Psoas muscle (tissue), 8 donors: Measurements from ENCODE around the gene FOS. TPM values are rescaled to one million over a fixed set of nuclear protein-coding genes. Genes with fewer than 3 reads are reported as not detected.
"Not testable (repeated sequence)": the region's sequence is repeated elsewhere in the genome, so short reads cannot be mapped to it uniquely, and the experiment has no call there.

Source experiments
- ATAC-seq, 4 donors: fragments of 200-7000 bp; cut with Tn5 transposase; one replicate each; pipeline ENCODE4 v1.9.1; 2020; ENCODE audit warnings: moderate library complexity in 3 of 4, mild to moderate bottlenecking in 2 of 4
- DNase-seq, 2 donors: peaks; one replicate each; pipeline ENCODE4 v3.0.0-alpha.2; 2020
- H3K27ac ChIP-seq: fragments of 200-600 bp; one replicate; pipeline ENCODE4 v1.8.0; 2022
- H3K27me3 ChIP-seq, 3 donors: fragments of 200-600 bp in 1 of 3; one replicate each; pipeline versions ENCODE4 v1.6.1 to v1.8.0; 2013 to 2022; ENCODE audit warnings: low read length in 2 of 3, mild to moderate bottlenecking in 2 of 3, moderate library complexity in 1 of 3; ENCODE audit not compliant: insufficient read depth in 3 of 3
- H3K36me3 ChIP-seq, 2 donors: fragments of 200-600 bp in 1 of 2; one replicate each; pipeline versions ENCODE4 v1.6.1 to v1.8.0; 2013 to 2022; ENCODE audit warnings: low read depth in 1 of 2, mild to moderate bottlenecking in 1 of 2, moderate library complexity in 1 of 2; ENCODE audit not compliant: insufficient read depth in 1 of 2
- H3K4me1 ChIP-seq: fragments of 200-600 bp; one replicate; pipeline ENCODE4 v1.8.0; 2022
- H3K4me3 ChIP-seq: fragments of 200-600 bp; one replicate; pipeline ENCODE4 v1.8.0; 2022; ENCODE audit warnings: mild to moderate bottlenecking
- H3K9me3 ChIP-seq: fragments of 200-600 bp; one replicate; pipeline ENCODE4 v1.8.0; 2022
- CTCF ChIP-seq: fragments of 200-600 bp; IDR thresholded peaks from one replicate; pipeline ENCODE4 v1.8.0; 2022; ENCODE audit warnings: antibody characterized with exemption
- WGBS, 3 donors: extraction: QIAGEN DNeasy Blood & Tissue Kit; methylation state at CpG; one replicate each; pipeline versions ENCODE4 v1.1.6 to v1.1.7; 2013; 5-methylcytosine and 5-hydroxymethylcytosine counted together
- intact Hi-C, 2 donors: fragments of 100-400 bp; cut with DNase I; formaldehyde crosslinking; loops; one replicate each; pipeline versions ENCODE4 v1.11.0 to v1.14.2; 2022
- polyA plus RNA-seq, 3 donors: library from polyadenylated mRNA; stranded (reverse); fragments of 200-250 nt; gene quantifications; one replicate each; pipeline ENCODE4 v1.2.3, GENCODE V29; 2013
- total RNA-seq, 4 donors: library from RNA; stranded (reverse); fragmentation: NEBNext Ultra II Directional in 2 of 4; extraction: Animal tissue kit (Norgen Biotek cat#: 25700) in 2 of 4; gene quantifications; one replicate each; pipeline versions ENCODE4 v1.2.1 to v1.2.4, GENCODE V29; 2021 to 2023
- donor health status: healthy with polysubstance abuse.
- donor health status: DM: no; HTN: no; CAD: no; lungs with moderate emphysema.
- donor health status: Bipolar disorder and iron deficiency.
- donor health status: healthy.
- donor health status: DM: yes; HTN: yes; CAD: no.
- donor health status: DM: no; HTN: no; CAD: no.
- donor health status: DM: no; HTN: no; CAD: no.
- donor health status: DM: yes; HTN: yes; CAD: no.

The FOS gene
- total and polyA plus RNA-seq, 7 donors, result 15.5 to 279 (median 51.0) TPM

GRCh38 chr14:75232191-75232590, 46.4 kb upstream of the FOS start:
- intact Hi-C loops, result loop anchor here (5.0 kb wide), 2 partner anchors 55 to 85 kb away; partner anchors contain the start of gene TMED10 (in 1 of the 2)
- 93 to 97% (median 97%) methylated on average over 1 of the region's 1 CpG for WGBS, 3 donors
- H3K9me3 ChIP-seq, result no peaks in the 10 kb centered on the region
- ATAC-seq (no peak), DNase-seq (no peak)
- H3K36me3 ChIP-seq, result no peaks in the 10 kb centered on the region
- no peaks in the 10 kb centered on the region for H3K27me3 ChIP-seq
- H3K4me1 ChIP-seq, result peaks cover 31% of the 10 kb centered on the region
- no peak overlapping the region for H3K4me3 ChIP-seq
- H3K27ac ChIP-seq, result peak overlapping the region; percentile 71
- no peak for TF ChIP-seq CTCF

- Histone ChIP-seq H3K4me3 (no peak overlapping the region), H3K27me3 (no peaks in the 10 kb centered on the region), H3K4me1 (peaks cover 31% of the 10 kb centered on the region), H3K9me3 (no peaks in the 10 kb centered on the region), H3K36me3 (no peaks in the 10 kb centered on the region), H3K27ac (no peak overlapping the region)
- intact Hi-C loops, result loop anchor here (5.0 kb wide), 2 partner anchors 55 to 85 kb away; partner anchors contain the start of gene TMED10 (in 1 of the 2)
- no peak for DNase-seq
- no peak for ATAC-seq
- 72 to 79% (median 72%) methylated on average over 2 of the region's 2 CpGs for WGBS, 3 donors
- TF ChIP-seq CTCF, result no peak
These were observed 46.0 kb upstream of the FOS start for GRCh38 chr14:75232597-75232996.

- WGBS, 3 donors, result 83 to 84% (median 83%) methylated on average over 19 of the region's 19 CpGs
- Histone ChIP-seq H3K27me3 (no peaks in the 10 kb centered on the region), H3K36me3 (no peaks in the 10 kb centered on the region), H3K4me3 (no peak overlapping the region), H3K9me3 (no peaks in the 10 kb centered on the region), H3K4me1 (peaks cover 48% of the 10 kb centered on the region), H3K27ac (peak overlapping the region; percentile 36)
- DNase-seq (peak in 1 of 2 donors; percentile 37), ATAC-seq (no peak)
- intact Hi-C loops, result loop anchor here (5.0 kb wide), 4 partner anchors 43 to 87 kb away; partner anchors contain the start of genes FOS (in 1 of the 2) and TMED10 (in 1 of the 2)
- TF ChIP-seq CTCF, result no peak
These were observed 44.2 kb upstream of the FOS start for GRCh38 chr14:75234173-75235115.

GRCh38 chr14:75235198-75235597, 43.4 kb upstream of the FOS start:
- not testable (repeated sequence) for H3K27me3 ChIP-seq, H3K4me3 ChIP-seq, H3K36me3 ChIP-seq, DNase-seq, H3K9me3 ChIP-seq, ATAC-seq
- intact Hi-C loops, result loop anchor here in 1 of 2 donors (5.0 kb wide), 2 partner anchors 42 to 62 kb away; partner anchors contain the start of gene FOS
- peaks cover 49% of the 10 kb centered on the region for H3K4me1 ChIP-seq
- 83 to 95% (median 95%) methylated on average over 7 of the region's 7 CpGs for WGBS, 3 donors
- H3K27ac ChIP-seq, result peak overlapping the region; percentile 88

- DNase-seq (no peak), ATAC-seq (no peak)
- Histone ChIP-seq H3K27me3 (no peaks in the 10 kb centered on the region), H3K4me1 (peaks cover 39% of the 10 kb centered on the region), H3K36me3 (no peaks in the 10 kb centered on the region), H3K27ac (peak overlapping the region; percentile 88), H3K4me3 (no peak overlapping the region), H3K9me3 (no peaks in the 10 kb centered on the region)
- intact Hi-C loops, result loop anchor here in 1 of 2 donors (5.0 kb wide), 2 partner anchors 41 to 61 kb away; partner anchors contain the start of gene FOS
- 84 to 96% (median 86%) methylated on average over 6 of the region's 6 CpGs for WGBS, 3 donors
- TF ChIP-seq CTCF, result no peak
These were observed 42.2 kb upstream of the FOS start for GRCh38 chr14:75236467-75236866.
